ENCODE data around the gene MOCS1.

Gene MOCS1

GRCh38 chr6:39910744-39911143, 23.5 kb downstream of the MOCS1 start:
- TF ChIP-seq EZH2phosphoT487 (IDR thresholded peaks at IDR 0.05; ENCODE audit: low read depth) (no peak), CTCF (IDR thresholded peaks at IDR 0.05; ENCODE audit: low read depth, low read length) (no peak)

GRCh38 chr6:39910164-39910563, 24.1 kb downstream of the MOCS1 start:
- no peak overlapping the region for H3K9ac ChIP-seq (ENCODE audit: low read length)
- no peaks in the 10 kb centered on the region for H3K27me3 ChIP-seq (ENCODE audit: low read depth, low read length)
- no peak overlapping the region for H3K27ac ChIP-seq (ENCODE audit: low read length)
- no peak overlapping the region for H3K4me2 ChIP-seq (ENCODE audit: low read length)
- no peaks in the 10 kb centered on the region for H4K20me1 ChIP-seq (ENCODE audit: insufficient read depth, low read length)
- TF ChIP-seq CTCF (IDR thresholded peaks at IDR 0.05; ENCODE audit: low read depth, low read length) (no peak), EZH2phosphoT487 (IDR thresholded peaks at IDR 0.05; ENCODE audit: low read depth) (no peak)
- no peaks in the 10 kb centered on the region for H3K4me1 ChIP-seq (ENCODE audit: low read length)
- no peaks in the 10 kb centered on the region for H3K9me3 ChIP-seq (ENCODE audit: insufficient read depth, low read length)
- H3K4me3 ChIP-seq (ENCODE audit: low read length) = no peak overlapping the region
- H3K36me3 ChIP-seq (replicated peaks; ENCODE audit: low read depth, low read length) = no peaks in the 10 kb centered on the region
- no peaks in the 10 kb centered on the region for H3K79me2 ChIP-seq (ENCODE audit: low read length)
- H2AFZ ChIP-seq (ENCODE audit: low read depth, low read length) = no peak overlapping the region

More at GRCh38 chr6:39910744-39911143, 23.5 kb downstream of the MOCS1 start:
- Histone ChIP-seq H3K27ac (ENCODE audit: low read length) (no peak overlapping the region), H3K9me3 (ENCODE audit: insufficient read depth, low read length) (no peaks in the 10 kb centered on the region), H3K79me2 (ENCODE audit: low read length) (no peaks in the 10 kb centered on the region), H3K9ac (ENCODE audit: low read length) (no peak overlapping the region), H3K4me2 (ENCODE audit: low read length) (no peak overlapping the region), H3K4me3 (ENCODE audit: low read length) (no peak overlapping the region), H3K4me1 (ENCODE audit: low read length) (no peaks in the 10 kb centered on the region), H4K20me1 (ENCODE audit: insufficient read depth, low read length) (no peaks in the 10 kb centered on the region), H3K36me3 (replicated peaks; ENCODE audit: low read depth, low read length) (no peaks in the 10 kb centered on the region), H3K27me3 (ENCODE audit: low read depth, low read length) (no peaks in the 10 kb centered on the region), H2AFZ (ENCODE audit: low read depth, low read length) (no peak overlapping the region)

- Histone ChIP-seq H3K4me2 (ENCODE audit: low read length) (no peak overlapping the region), H3K36me3 (replicated peaks; ENCODE audit: low read depth, low read length) (no peaks in the 10 kb centered on the region), H3K27ac (ENCODE audit: low read length) (no peak overlapping the region), H3K4me3 (ENCODE audit: low read length) (no peak overlapping the region), H4K20me1 (ENCODE audit: insufficient read depth, low read length) (no peaks in the 10 kb centered on the region), H2AFZ (ENCODE audit: low read depth, low read length) (no peak overlapping the region), H3K9ac (ENCODE audit: low read length) (no peak overlapping the region), H3K4me1 (ENCODE audit: low read length) (no peaks in the 10 kb centered on the region), H3K27me3 (ENCODE audit: low read depth, low read length) (no peaks in the 10 kb centered on the region), H3K9me3 (ENCODE audit: insufficient read depth, low read length) (no peaks in the 10 kb centered on the region), H3K79me2 (ENCODE audit: low read length) (no peaks in the 10 kb centered on the region)
- TF ChIP-seq CTCF (IDR thresholded peaks at IDR 0.05; ENCODE audit: low read depth, low read length) = no peak
Measured at GRCh38 chr6:39909701-39910100, 24.6 kb downstream of the MOCS1 start.

GRCh38 chr6:39908838-39909583, 25.3 kb downstream of the MOCS1 start:
- Histone ChIP-seq H3K9ac (ENCODE audit: low read length) (no peak overlapping the region), H3K27ac (ENCODE audit: low read length) (no peak overlapping the region), H2AFZ (ENCODE audit: low read depth, low read length) (no peak overlapping the region), H4K20me1 (ENCODE audit: insufficient read depth, low read length) (no peaks in the 10 kb centered on the region), H3K27me3 (ENCODE audit: low read depth, low read length) (no peaks in the 10 kb centered on the region), H3K36me3 (replicated peaks; ENCODE audit: low read depth, low read length) (no peaks in the 10 kb centered on the region), H3K4me3 (ENCODE audit: low read length) (no peak overlapping the region), H3K4me1 (ENCODE audit: low read length) (no peaks in the 10 kb centered on the region), H3K4me2 (ENCODE audit: low read length) (no peak overlapping the region), H3K9me3 (ENCODE audit: insufficient read depth, low read length) (no peaks in the 10 kb centered on the region), H3K79me2 (ENCODE audit: low read length) (no peaks in the 10 kb centered on the region)
- TF ChIP-seq CTCF (IDR thresholded peaks at IDR 0.05; ENCODE audit: low read depth, low read length) (no peak), EZH2phosphoT487 (IDR thresholded peaks at IDR 0.05; ENCODE audit: low read depth) (no peak)

Measured in OCI-LY3 (cell line).